ENCODE measurements around the gene LMNA. TPM values are rescaled to one million over a fixed set of nuclear protein-coding genes. Genes with fewer than 3 reads are reported as not detected.

The LMNA gene
- total RNA-seq, 1 donor = 1,039 TPM

DNA sequence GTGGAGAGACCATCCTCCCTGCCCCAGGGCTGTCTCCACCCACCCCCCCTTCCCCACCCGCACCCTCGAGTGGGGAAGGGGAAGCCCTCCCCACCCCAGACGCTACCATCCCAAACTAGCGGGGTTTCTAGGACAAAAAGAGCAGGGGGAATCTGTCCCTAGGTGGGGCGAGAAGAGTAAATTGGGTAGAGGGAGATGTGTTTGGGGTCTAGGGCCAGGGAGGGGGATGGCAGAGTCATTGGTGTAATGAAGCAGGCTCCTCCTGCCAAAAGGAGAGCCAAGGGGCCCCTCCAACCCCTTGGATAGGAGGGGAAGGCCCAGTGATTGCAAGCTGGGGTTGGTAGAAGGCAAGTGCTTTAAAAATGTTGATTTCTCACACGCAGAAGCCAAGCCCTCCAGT is 42.3 kb upstream of the LMNA start:
- H3K4me3 ChIP-seq (ENCODE audit: low read depth, low read length) = no peak overlapping the region
- no peak for TF ChIP-seq CTCF (IDR thresholded peaks at IDR 0.05; ENCODE audit: insufficient read depth, low read length)
- no peak for DNase-seq (ENCODE audit: low read depth)

- DNase-seq (ENCODE audit: low read depth) = no peak
- no peak for TF ChIP-seq CTCF (IDR thresholded peaks at IDR 0.05; ENCODE audit: insufficient read depth, low read length)
- H3K4me3 ChIP-seq (ENCODE audit: low read depth, low read length) = no peak overlapping the region
These were observed 41.3 kb upstream of the LMNA start for GRCh38 chr1:156073110-156073687.

DNA sequence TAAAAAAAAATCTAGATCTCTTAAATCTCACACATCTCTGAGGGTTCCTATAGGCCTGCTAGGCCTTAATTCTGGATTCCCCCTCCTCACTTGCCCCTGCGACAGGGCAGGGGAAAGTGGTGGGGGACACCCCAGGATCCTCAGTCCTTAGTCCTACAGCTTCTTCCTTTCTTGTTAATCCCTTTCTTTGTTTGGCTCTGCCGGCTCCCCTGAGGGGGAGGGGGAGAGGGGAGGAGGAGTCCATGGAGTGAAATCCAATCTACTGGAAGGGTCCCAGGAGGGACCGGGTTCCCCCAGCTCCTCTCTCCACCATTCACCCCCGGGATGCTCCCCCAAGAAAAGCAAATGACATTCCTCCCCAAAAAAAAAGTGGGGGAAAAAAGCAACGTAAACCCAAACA is 40.8 kb upstream of the LMNA start:
- no peak overlapping the region for H3K4me3 ChIP-seq (ENCODE audit: low read depth, low read length)
- no peak for TF ChIP-seq CTCF (IDR thresholded peaks at IDR 0.05; ENCODE audit: insufficient read depth, low read length)
- no peak for DNase-seq (ENCODE audit: low read depth)

- no peak for DNase-seq (ENCODE audit: low read depth)
These were observed 39.9 kb upstream of the LMNA start for GRCh38 chr1:156074661-156075060.

DNA sequence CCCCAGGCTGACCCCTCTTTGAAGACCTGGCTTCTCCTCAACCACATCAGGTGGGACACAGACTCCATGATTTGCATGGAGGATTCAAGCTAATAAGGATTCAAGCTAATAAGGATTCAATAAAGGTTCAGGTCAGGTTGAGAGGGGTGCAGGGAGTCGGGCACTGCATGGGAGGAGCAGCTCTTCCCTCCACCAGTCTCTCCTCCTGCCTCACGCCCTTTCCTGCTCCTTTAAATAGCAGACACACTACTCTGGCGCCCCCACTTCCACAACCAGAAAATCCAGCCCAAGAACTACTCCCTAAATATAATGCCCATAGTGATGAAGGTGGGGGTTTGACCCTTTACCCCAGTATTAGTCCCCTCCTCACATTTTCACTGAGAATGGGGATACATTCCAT is 39.3 kb upstream of the LMNA start:
- no peak for DNase-seq (ENCODE audit: low read depth)

More at GRCh38 chr1:156074661-156075060, 39.9 kb upstream of the LMNA start:
- H3K4me3 ChIP-seq (ENCODE audit: low read depth, low read length) = no peak overlapping the region
- no peak for TF ChIP-seq CTCF (IDR thresholded peaks at IDR 0.05; ENCODE audit: insufficient read depth, low read length)

GRCh38 chr1:156075775-156076204 is 38.7 kb upstream of the LMNA start:
- TF ChIP-seq CTCF (IDR thresholded peaks at IDR 0.05; ENCODE audit: insufficient read depth, low read length) = no peak
- no peak for DNase-seq (ENCODE audit: low read depth)
- no peak overlapping the region for H3K4me3 ChIP-seq (ENCODE audit: low read depth, low read length)

More for the DNA sequence above, 39.3 kb upstream of the LMNA start:
- no peak for TF ChIP-seq CTCF (IDR thresholded peaks at IDR 0.05; ENCODE audit: insufficient read depth, low read length)
- H3K4me3 ChIP-seq (ENCODE audit: low read depth, low read length) = no peak overlapping the region
